Measurements from ENCODE around the gene PUS7L. TPM values are rescaled to one million over a fixed set of nuclear protein-coding genes. Genes with fewer than 3 reads are reported as not detected.

PUS7L gene
- polyA plus RNA-seq, 1 of the 3 experiments (the other 2 are of a cell fraction), result 1.8 TPM

- Histone ChIP-seq H3F3A (replicated peaks; ENCODE audit: insufficient read depth) (no peaks in the 10 kb centered on the region), H3K9ac (no peak overlapping the region), H3K4me1 (ENCODE audit: control insufficient read depth in 1 of 2, insufficient read depth in 2 of 2, low read depth in 1 of 2, low read length in 1 of 2) (no peaks in the 10 kb centered on the region), H3K4me2 (no peak overlapping the region), H3K79me2 (ENCODE audit: insufficient read depth) (no peaks in the 10 kb centered on the region; the same call in 1 of the 2 replicates), H3K4me3 (ENCODE audit: low read depth in 2 of 2, low read length in 1 of 2) (no peak overlapping the region), H2AFZ (ENCODE audit: low read depth) (no peak overlapping the region), H4K20me1 (ENCODE audit: insufficient read depth) (no peaks in the 10 kb centered on the region), H3K9me3 (no peaks in the 10 kb centered on the region), H3K27me3 (ENCODE audit: insufficient read depth) (no peaks in the 10 kb centered on the region), H3K27ac (ENCODE audit: low read depth in 2 of 2, low read length in 1 of 2) (no peak overlapping the region), H3K9me2 (no peaks in the 10 kb centered on the region), H3K36me3 (replicated peaks in 1 of 2; ENCODE audit: control insufficient read depth in 1 of 2, insufficient read depth in 2 of 2, low read length in 1 of 2) (peaks cover 6 to 33% of the 10 kb centered on the region in 2 experiments)
- POLR2A ChIA-PET, result no interaction called here
- 96% methylated on average over 5 of the region's 5 CpGs for WGBS (ENCODE audit: low lambda C conversion rate)
- CTCF ChIA-PET, result interaction anchor here (1.4 kb wide), 1 partner anchor 134 kb away, joined by 5 read pairs; no protein-coding TSS in a partner anchor
- TF ChIP-seq GABPA (IDR thresholded peaks at IDR 0.05; ENCODE audit: low read depth) (no peak), SIN3A (IDR thresholded peaks at IDR 0.05; ENCODE audit: borderline replicate concordance, low read depth, low read length) (no peak)
- TF ChIP-seq, protein P1, sequence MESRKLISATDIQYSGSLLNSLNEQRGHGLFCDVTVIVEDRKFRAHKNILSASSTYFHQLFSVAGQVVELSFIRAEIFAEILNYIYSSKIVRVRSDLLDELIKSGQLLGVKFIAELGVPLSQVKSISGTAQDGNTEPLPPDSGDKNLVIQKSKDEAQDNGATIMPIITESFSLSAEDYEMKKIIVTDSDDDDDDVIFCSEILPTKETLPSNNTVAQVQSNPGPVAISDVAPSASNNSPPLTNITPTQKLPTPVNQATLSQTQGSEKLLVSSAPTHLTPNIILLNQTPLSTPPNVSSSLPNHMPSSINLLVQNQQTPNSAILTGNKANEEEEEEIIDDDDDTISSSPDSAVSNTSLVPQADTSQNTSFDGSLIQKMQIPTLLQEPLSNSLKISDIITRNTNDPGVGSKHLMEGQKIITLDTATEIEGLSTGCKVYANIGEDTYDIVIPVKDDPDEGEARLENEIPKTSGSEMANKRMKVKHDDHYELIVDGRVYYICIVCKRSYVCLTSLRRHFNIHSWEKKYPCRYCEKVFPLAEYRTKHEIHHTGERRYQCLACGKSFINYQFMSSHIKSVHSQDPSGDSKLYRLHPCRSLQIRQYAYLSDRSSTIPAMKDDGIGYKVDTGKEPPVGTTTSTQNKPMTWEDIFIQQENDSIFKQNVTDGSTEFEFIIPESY (IDR thresholded peaks at IDR 0.05; ENCODE audit: borderline replicate concordance, low read depth), result no peak
- no peak for DNase-seq
These were observed 9.6 kb downstream of the PUS7L start for GRCh38 chr12:43749016-43749415.

GRCh38 chr12:43744826-43745225 is 13.8 kb downstream of the PUS7L start:
- Histone ChIP-seq H3K4me1 (ENCODE audit: control insufficient read depth in 1 of 2, insufficient read depth in 2 of 2, low read depth in 1 of 2, low read length in 1 of 2) (peaks cover 0 to 6% of the 10 kb centered on the region in 2 experiments; a peak in 1 of 4 replicates), H3K27me3 (ENCODE audit: insufficient read depth) (no peaks in the 10 kb centered on the region), H3K9ac (no peak overlapping the region), H3F3A (replicated peaks; ENCODE audit: insufficient read depth) (peaks cover 11% of the 10 kb centered on the region), H2AFZ (ENCODE audit: low read depth) (no peak overlapping the region), H3K27ac (ENCODE audit: low read depth in 2 of 2, low read length in 1 of 2) (no peak overlapping the region), H3K9me3 (no peaks in the 10 kb centered on the region), H3K79me2 (ENCODE audit: insufficient read depth) (no peaks in the 10 kb centered on the region; the same call in 1 of the 2 replicates), H3K9me2 (no peaks in the 10 kb centered on the region), H3K36me3 (replicated peaks in 1 of 2; ENCODE audit: control insufficient read depth in 1 of 2, insufficient read depth in 2 of 2, low read length in 1 of 2) (peaks cover 17 to 37% of the 10 kb centered on the region in 2 experiments), H3K4me2 (no peak overlapping the region), H4K20me1 (ENCODE audit: insufficient read depth) (no peaks in the 10 kb centered on the region), H3K4me3 (ENCODE audit: low read depth in 2 of 2, low read length in 1 of 2) (no peak overlapping the region)
- no peak for DNase-seq
- POLR2A ChIA-PET, result no interaction called here
- TF ChIP-seq RCOR1 (IDR thresholded peaks at IDR 0.05; ENCODE audit: low read length) (no peak), RXRA (IDR thresholded peaks at IDR 0.05; ENCODE audit: borderline replicate concordance, low read depth) (no peak), PBX3 (IDR thresholded peaks at IDR 0.05) (no peak), MEF2A (IDR thresholded peaks at IDR 0.05; ENCODE audit: borderline replicate concordance, low read depth) (no peak), NFIC (IDR thresholded peaks at IDR 0.05; ENCODE audit: borderline replicate concordance) (no peak), RFX5 (IDR thresholded peaks at IDR 0.05; ENCODE audit: low read length) (no peak), ELF1 (IDR thresholded peaks at IDR 0.05) (no peak), JUND (IDR thresholded peaks at IDR 0.05) (no peak), REST (IDR thresholded peaks at IDR 0.05; ENCODE audit: low read depth, low read length) (no peak), FOXM1 (IDR thresholded peaks at IDR 0.05; ENCODE audit: low read depth) (no peak), USF2 (IDR thresholded peaks at IDR 0.05; ENCODE audit: borderline replicate concordance, low read depth, low read length) (no peak), POLR2AphosphoS5 (IDR thresholded peaks at IDR 0.05; ENCODE audit: low read depth, low read length) (no peak), NRF1 (IDR thresholded peaks at IDR 0.05; ENCODE audit: low read depth, low read length) (no peak), TAF1 (IDR thresholded peaks at IDR 0.05; ENCODE audit: borderline replicate concordance, low read depth, low read length) (no peak), EZH2phosphoT487 (IDR thresholded peaks at IDR 0.05; ENCODE audit: borderline replicate concordance, low read depth) (no peak)
- TF ChIP-seq, protein P2, sequence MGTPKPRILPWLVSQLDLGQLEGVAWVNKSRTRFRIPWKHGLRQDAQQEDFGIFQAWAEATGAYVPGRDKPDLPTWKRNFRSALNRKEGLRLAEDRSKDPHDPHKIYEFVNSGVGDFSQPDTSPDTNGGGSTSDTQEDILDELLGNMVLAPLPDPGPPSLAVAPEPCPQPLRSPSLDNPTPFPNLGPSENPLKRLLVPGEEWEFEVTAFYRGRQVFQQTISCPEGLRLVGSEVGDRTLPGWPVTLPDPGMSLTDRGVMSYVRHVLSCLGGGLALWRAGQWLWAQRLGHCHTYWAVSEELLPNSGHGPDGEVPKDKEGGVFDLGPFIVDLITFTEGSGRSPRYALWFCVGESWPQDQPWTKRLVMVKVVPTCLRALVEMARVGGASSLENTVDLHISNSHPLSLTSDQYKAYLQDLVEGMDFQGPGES (IDR thresholded peaks at IDR 0.05; ENCODE audit: low read depth, low read length), result no peak
- CTCF ChIA-PET, result no interaction called here
